GM12872 (cell line): ENCODE measurements around the gene RNF227.
A peak's percentile ranks its signal among the peaks of the same experiment; 100 is the strongest.

Experiments used
- TF ChIP-seq, protein P1 (sequence below): IDR thresholded peaks from 3 replicates; pipeline ENCODE4 v1.5.1; 2011; ENCODE audit warnings: low read depth, mild to moderate bottlenecking, low read length, moderate library complexity; ENCODE audit not compliant: insufficient read depth

The RNF227 gene

DNA sequence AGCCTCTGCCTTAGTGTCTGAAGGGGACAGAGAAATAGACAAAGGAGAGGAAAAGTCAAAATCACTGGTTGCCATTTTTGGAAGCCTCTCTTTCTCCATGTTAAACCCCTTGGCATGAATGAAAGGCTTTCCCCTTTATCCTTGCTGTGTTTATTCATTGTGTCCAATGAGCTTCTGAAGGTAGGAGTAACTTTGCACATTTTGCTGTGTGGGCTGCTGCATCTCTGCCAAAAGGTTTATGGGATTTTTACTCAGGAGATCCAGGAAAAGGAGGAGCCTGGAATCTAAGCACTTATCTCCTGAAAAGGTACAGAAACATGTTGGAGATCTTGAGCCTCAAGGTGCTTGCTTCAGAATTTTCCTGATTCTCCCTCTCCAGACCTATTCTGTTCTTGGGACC, 19.8 kb upstream of the RNF227 start:
- TF ChIP-seq, protein P1, sequence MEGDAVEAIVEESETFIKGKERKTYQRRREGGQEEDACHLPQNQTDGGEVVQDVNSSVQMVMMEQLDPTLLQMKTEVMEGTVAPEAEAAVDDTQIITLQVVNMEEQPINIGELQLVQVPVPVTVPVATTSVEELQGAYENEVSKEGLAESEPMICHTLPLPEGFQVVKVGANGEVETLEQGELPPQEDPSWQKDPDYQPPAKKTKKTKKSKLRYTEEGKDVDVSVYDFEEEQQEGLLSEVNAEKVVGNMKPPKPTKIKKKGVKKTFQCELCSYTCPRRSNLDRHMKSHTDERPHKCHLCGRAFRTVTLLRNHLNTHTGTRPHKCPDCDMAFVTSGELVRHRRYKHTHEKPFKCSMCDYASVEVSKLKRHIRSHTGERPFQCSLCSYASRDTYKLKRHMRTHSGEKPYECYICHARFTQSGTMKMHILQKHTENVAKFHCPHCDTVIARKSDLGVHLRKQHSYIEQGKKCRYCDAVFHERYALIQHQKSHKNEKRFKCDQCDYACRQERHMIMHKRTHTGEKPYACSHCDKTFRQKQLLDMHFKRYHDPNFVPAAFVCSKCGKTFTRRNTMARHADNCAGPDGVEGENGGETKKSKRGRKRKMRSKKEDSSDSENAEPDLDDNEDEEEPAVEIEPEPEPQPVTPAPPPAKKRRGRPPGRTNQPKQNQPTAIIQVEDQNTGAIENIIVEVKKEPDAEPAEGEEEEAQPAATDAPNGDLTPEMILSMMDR: no peak

DNA sequence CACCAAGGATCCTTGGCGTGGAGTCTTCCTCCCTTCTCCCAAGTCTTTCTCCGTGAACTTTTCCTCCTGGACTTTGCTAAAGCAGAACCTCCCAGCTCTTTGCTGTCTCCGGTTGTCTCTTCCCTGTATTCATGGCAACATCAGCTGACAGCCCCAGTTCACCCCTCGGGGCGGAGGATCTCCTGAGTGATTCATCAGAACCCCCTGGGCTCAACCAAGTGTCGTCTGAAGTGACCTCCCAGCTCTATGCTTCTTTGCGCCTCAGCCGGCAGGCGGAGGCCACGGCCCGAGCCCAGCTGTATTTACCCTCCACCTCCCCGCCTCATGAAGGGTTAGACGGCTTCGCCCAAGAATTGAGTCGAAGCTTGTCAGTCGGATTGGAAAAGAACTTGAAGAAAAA, 16.9 kb upstream of the RNF227 start:
- TF ChIP-seq, protein P1: peak; percentile 25; the same call in 1 of the 3 replicates

DNA sequence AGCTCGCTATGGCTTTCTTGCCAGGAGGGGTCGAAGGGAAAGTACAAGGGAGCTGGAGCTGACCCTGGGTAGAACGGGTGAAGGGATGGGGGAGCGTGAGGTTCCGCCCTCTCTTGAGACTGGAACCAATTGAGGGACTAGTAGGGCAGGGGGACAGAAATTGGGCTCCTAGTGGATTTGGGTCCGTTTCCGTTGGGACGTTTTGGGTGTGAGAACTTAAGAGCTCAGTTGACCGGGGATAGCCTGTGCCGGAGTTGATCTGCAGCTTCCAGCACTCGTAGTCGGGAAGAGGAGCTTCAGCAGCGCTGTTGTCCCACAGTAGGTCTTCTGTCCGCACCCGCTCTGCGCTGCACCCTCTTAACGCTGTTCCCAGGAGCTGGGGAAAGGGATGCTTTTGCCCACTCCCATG, 16.4 kb upstream of the RNF227 start:
- TF ChIP-seq, protein P1: no peak

DNA sequence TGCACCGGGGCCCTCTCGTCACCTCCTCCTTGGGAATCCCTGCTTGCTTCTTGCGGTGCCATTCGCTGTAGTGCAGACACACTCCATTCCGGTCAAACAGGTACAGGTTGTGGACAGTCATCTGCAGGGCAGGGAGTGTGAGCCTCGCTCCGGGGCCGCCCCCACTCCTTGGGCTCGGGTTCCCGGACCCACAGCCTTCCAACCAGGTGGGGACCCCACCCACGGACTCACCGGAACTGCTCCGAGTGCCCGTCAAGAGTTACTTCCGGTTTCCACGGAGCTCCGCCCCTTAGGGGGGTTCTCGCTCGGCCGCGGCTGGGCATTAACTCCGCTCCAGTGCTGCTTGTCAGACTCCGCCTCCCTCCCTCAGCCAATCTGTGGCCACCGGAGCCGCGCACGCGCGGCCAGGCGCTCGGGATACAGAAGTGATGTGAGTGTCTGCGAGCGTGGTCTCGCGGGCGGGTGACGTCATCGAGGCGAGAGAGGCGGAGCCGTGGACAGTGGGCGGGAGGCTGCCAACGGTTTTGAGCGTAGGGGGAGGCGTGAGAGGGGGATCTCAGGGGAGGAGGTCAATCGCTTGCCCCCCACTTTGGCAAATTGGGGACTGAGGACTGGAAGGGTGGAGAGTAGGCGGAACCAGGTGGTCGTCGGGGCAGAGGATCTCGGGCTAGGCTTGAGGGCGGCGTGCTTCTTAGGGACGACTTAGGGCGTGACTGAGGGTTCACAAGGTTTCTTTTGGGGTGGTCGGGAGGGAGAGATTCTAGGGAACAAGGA, 15.8 kb upstream of the RNF227 start, which contains the start of the genes CNTROB and TRAPPC1:
Gene CNTROB (plus strand): TSS at position 498 of the 774 bp plus-strand sequence. CDS start 874 bp downstream, outside the sequence.
Gene TRAPPC1 (minus strand): TSS at position 238 of the 774 bp plus-strand sequence. CDS start 117 bp downstream, at position 121.
- TF ChIP-seq, protein P1: no peak

DNA sequence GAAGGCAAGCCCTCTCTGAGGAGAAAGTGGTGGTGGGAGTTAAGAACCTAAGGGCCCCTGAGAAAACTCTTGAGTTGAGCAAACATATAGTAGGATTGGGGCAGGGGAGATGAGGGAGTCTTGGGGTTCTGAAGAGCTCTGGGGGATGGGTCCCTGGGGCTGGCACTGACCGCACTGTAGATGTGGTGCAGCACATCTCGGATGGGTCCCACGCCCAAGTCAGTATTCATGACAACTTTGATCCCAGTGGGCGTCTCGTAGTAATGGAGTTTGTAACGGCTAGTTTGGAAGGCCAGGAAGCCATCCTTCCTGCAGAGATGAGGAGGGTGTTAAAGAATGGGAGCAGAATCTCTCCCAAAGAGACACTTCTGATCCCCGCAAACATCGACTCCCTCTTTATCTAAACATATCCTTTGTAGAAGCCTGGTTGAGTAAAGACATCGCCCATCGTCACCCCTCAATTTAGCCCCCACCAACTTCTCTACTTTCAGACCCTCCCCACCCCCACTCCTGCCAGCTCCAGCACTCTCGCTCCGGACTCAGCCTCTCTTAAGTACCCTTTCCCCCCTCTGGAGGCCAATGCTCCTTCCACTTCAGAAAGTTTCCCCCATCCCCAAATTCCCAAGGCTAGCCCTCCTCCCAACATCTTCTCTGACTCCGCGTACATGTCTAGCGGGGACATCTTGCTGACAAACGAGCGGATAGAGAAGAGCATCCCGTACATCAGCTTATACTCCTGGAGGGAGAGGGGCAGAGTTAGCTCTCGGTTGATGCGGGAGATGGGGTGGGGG, 14.9 kb upstream of the RNF227 start:
- TF ChIP-seq, protein P1: no peak

DNA sequence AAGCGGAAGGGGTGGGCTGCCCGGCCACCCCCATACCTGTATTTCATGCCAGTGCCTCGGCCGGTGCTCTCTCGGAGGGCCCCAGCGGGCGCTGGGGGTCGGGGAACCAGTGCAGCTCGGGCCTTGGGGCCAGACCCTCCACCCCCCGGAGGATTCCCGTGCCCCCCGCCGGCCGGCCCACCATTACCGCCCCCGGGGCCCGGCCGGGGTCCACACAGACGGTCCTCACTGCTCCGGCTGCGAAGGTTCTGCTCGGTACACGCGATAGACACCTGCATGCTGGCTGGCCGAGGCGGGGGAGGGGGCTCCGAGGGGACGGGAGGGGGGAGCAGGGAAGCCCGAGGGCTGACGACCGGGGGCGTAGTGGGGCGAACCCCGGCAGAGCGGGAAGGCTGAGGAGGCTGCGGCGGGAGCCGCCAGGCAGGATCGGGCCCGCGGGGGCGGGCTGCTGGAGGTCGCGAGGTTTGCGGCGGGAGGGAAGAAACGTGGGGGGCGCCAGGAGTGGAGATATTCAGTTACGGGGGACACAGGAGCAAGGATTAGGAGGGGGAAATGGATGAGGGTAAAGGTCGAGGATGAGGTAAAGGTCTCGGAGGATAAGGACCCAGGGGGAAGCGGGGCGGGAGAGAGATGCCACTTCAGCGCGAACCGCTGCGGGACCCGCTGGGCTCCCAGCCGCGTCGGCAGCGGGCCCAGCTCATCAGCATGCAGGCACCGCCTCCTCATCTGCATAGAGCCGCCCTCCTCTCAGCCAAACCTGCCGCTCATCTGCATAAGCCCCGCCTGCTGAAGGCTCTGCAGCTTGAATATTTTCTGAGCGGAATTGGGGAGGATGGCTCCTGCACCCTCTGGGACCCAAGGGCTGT, 13.3 kb upstream of the RNF227 start, which contains the start of gene KCNAB3:
Gene KCNAB3 (minus strand): TSS at position 699 of the 866 bp plus-strand sequence. CDS start 421 bp downstream, at position 278.
- TF ChIP-seq, protein P1: no peak
